GM21619 (cell line): Measurements from ENCODE around the gene MYH7.
"Not testable (repeated sequence)": the region's sequence is repeated elsewhere in the genome, so short reads cannot be mapped to it uniquely, and the experiment has no call there.

Experiments
- ATAC-seq: cut with Tn5 transposase; IDR thresholded peaks from one replicate; pipeline ENCODE4 v1.9.1; 2021; ENCODE audit not compliant: unreplicated experiment

The MYH7 gene

DNA sequence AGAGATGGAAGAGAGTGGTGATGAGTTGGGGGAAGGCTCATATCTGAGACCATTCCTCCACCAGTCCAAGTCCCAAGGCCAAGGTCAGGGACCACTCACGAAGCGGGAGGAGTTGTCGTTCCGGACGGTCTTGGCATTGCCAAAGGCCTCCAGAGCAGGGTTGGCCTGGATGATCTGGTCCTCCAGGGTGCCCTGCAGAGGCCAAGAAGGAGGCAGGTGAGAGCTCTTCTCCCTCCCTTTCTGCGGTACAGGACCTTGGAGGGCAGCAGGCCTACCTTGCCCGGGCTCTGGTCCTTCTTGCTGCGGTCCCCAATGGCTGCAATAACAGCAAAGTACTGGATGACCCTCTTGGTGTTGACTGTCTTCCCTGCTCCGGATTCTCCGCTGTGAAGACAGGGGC is 4.0 kb downstream of the MYH7 start:
- ATAC-seq: no peak

DNA sequence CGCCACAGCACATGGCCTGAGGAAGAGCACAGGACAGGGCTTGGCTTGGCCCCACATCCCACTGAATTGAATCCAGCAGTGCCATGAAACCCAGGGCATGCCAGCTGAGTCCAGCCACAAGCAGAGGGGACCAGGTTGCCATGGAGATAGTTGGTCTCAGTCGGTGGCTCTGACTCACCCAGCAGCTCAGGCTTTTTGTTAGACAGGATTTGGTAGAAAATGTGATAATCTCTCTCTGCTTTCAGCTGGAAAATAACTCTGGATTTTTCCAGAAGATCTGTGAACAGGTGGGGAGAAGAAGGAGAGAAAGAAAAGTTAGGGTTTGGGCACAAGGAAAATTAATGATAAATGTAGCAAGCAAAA is 4.8 kb downstream of the MYH7 start:
- ATAC-seq: no peak

DNA sequence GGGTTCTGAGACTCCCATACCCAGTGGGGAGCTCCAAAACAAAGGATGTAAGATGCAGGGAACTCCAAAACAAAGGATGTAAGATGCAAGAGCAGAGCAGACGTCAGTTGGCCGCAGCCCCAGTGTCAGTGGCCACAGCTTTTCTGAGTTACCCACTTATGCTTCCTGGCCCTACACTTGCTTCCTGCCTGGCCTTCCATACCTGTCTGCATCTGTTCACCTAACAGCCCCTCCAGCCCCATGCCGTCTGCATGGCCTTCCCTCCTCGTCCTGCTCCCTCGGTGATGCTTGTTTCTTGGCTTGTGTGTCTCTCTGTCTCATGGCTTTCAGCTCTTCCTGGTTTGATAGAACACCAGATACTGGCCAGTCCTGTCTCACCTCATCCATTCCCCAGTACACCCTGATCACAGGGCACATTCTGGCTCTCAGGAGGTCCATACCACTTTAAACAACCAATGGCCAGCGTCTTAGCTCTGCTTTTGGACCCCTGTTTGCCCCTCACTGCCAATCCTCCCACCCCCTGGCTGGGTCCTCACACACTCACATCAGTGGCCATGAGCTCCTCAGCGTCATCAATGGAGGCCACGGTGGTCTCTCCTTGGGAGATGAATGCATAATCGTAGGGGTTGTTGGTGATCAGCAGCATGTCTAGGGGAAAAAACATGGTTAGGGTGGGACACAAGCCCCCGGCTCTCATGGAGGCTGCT is 5.3 kb downstream of the MYH7 start:
- no peak for ATAC-seq

DNA sequence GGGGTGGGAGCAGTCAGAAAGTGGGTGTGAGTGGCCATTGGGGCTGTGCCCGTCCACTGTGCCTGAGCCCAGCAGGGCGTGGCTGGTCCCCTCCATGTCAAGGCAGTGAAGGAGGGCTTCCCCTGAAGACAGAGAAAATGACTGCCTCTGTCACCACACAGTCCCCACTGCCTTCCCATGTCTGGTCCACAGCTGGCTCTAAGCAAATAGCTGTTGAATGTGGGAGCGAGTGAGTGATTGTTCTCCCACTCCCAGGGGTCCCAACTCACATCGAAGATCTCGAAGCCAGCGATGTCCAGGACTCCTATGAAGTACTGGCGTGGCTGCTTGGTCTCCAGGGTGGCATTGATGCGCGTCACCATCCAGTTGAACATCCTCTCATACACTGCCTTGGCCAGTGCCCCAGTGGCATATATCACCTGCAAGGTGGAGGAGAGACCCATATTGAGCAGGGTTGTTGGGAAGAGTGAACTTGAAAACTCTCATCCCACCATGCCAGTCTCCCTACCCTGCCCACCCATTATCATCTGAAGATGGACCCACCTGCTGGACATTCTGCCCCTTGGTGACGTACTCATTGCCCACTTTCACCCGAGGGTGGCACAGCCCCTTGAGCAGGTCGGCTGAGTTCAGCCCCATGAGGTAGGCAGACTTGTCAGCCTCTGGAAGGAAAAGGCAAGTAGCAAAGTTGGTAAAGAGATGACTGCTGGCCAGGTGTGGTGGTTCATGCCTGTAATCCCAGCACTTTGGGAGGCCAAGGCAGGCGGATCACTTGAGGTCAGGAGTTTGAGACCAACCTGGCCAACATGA is 6.6 kb downstream of the MYH7 start:
- ATAC-seq: no peak

DNA sequence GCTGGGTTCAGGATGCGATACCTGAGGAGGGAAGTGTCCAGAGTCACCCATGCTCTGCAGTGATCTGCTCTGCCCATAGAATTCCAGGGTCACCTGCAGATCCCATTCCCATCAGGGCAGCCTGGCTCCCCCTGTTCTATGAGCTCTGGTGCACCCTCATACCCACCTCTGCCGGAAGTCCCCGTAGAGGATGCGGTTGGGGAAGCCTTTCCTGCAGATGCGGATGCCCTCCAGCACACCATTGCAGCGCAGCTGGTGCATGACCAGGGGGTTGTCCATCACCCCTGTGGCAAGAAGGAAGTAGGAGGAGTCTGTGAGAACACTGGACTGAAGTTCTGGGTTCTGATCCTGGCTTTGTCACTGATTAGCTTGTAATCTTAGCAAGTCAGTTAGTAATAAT is 9.7 kb downstream of the MYH7 start:
- not testable (repeated sequence) for ATAC-seq

DNA sequence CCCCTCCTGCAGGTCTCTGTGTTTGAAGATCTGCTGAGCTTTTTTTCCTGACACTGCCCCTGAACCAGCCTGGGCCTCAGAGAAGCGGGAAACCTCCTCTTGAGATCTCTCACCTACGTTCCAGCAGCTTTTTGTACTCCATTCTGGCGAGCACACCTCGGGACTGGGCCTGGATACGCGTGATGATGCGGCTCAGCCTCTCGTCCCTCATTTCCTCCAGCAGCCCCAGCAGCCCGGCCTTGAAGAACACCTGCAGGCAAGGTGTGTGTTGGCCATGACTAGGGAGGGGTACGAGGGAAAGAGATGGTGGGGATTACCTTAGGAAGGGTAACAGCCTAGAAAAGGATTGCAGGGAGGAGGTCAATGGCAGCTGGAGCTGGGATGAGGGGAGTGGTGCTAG is 10.3 kb downstream of the MYH7 start:
- no peak for ATAC-seq

DNA sequence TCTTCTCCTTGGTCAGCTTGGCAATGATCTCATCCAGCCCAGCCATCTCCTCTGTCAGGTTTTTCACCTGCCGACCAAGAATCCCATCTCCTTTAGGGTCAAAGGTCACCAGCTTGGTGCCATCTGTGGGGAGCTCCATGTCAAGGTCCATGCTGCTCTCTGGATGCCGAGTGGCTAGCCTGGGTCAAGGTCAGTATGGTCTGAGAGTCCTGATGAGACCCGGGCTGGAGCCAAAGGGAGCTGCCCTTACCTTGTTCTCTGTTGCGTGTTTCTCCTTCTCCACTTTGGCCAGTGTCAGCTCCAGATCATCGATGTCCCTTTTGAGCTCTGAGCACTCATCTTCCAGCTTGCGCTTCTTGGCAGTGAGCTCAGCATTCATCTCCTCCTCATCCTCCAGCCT is 11.8 kb downstream of the MYH7 start:
- no peak for ATAC-seq

DNA sequence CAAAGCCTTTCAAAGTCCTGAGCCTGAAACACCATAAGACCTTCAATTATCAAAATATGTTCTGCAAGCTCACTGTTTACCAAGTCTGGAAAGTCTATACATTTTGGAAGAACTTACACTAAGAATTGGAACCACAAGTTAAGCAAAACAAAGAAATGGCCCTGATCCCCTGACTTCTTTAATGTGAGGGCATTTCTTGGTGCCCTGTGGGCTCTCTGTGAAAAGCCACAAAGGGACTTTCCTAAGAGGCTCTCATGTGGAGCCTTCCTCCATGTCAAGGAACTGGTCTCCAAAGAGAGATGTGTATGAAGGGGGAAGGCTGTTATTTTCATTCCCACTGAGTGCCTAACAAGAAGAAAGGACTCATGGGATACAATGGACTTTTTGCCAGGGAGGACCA is 13.9 kb downstream of the MYH7 start:
- ATAC-seq: no peak

DNA sequence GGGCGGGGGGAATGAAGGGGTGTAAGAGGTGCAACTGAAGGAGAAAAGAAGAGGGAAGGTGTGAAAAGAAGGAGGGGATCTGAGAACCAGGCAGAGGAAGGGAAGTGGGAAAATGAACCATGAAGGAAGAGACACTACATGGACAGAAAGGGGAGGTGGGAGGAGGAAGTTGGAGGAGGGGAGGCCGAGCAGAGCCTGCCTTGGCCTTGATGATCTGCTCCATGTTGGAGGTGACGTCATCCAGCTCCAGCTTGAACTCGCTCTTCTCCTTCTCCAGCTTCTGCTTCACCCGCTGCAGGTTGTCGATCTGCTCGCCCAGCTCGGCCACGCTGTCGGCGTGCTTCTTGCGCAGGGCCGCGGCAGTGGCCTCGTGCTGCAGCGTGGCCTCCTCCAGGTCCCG is 15.8 kb downstream of the MYH7 start:
- ATAC-seq: not testable (repeated sequence)

DNA sequence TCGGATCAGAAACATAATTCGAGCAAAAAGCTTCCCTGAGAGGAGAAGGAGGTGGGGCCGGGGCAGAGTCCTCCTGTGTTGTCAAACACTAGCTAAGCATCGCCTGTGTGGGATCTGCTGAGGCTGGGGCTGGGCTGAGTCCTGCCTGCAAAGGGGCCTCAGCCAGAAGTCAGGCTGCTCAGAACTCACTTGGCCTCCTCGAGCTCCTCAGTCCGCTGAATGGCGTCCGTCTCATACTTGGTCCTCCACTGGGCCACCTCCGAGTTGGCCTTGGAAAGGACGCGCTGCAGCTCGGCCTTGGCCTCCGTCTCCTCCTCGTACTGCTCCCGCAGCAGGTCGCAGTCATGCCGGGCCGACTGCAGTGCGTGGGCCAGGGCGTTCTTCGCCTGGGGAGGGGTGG is 17.4 kb downstream of the MYH7 start:
- ATAC-seq: no peak

DNA sequence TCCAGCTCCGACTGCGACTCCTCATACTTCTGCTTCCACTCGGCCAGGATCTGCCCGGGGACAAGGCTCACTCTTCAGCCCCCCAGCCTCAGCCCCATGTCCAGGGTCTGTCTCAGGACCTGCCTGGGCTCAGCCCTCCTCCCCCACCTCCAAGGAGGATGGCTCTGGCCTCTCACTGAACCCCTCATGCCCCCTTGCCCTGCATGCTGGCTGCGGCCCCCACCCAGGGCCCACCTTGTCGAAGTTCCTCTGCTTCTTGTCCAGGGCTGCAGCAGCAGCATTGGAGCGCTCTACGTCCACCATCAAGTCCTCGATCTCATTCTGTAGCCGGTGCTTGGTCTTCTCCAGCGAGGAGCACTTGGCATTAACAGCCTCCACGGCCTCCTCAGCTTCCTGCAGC is 18.2 kb downstream of the MYH7 start:
- not testable (repeated sequence) for ATAC-seq

DNA sequence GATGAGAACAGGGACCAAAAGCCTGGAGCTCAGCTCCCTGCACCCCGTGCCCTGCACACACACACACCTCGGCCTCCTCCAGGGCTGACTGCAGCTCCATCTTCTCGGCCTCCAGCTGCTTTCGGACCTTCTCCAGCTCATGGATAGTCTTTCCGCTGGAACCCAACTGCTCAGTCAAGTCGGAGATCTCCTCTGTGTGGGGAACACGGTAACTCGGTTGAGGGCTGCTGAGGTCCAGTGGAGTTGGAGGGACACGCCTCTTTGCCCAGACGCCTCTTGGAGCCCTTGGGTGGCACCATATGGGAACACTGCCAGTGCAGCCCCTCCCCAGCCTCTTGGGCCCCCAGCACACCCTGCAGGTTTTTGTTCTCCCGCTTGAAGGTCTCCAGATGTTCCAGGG is 18.7 kb downstream of the MYH7 start:
- no peak for ATAC-seq

DNA sequence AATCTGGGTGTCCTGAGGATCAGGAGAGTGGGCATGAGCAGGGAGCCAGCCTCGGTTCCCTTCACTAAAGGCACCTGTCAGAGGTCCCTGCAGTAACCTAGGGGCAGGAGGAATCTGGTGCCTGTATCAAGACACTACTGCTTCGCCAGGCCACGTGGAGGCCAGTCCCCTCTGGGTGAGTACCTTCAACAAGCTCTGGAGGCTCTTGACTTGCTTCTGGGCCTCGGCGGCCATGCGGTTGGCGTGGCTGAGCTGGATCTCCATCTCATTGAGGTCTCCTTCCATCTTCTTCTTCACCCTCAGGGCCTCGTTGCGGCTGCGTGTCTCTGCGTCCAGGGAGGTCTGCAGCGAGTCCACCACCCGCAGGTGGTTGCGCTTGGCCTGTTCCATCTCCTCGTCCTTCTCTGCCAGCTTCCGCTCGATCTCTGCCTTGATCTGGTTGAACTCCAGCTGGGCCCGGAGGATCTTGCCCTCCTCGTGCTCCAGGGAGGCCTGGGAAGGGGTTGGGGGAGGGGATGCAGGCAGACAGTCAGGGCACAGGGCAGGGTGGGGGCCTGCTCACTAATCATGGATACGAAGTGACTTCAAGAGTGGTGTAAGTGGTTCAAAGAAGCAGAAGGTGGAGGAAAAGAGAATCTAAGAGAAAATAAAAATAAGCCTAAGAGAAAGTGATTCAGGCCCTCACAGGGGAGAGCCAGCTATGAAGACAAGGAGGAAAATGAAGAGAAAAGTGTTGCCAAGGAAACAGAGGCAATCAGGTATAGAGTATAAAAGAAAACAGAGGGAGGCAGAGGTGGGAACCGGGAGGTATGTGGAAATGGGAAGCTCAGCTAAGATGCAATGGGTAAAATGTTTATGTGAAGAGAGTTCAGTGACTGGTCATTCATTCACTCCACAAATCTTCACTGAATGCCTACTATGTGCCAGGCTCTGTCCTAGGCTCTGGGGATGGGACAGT is 19.4 kb downstream of the MYH7 start:
- no peak for ATAC-seq

DNA sequence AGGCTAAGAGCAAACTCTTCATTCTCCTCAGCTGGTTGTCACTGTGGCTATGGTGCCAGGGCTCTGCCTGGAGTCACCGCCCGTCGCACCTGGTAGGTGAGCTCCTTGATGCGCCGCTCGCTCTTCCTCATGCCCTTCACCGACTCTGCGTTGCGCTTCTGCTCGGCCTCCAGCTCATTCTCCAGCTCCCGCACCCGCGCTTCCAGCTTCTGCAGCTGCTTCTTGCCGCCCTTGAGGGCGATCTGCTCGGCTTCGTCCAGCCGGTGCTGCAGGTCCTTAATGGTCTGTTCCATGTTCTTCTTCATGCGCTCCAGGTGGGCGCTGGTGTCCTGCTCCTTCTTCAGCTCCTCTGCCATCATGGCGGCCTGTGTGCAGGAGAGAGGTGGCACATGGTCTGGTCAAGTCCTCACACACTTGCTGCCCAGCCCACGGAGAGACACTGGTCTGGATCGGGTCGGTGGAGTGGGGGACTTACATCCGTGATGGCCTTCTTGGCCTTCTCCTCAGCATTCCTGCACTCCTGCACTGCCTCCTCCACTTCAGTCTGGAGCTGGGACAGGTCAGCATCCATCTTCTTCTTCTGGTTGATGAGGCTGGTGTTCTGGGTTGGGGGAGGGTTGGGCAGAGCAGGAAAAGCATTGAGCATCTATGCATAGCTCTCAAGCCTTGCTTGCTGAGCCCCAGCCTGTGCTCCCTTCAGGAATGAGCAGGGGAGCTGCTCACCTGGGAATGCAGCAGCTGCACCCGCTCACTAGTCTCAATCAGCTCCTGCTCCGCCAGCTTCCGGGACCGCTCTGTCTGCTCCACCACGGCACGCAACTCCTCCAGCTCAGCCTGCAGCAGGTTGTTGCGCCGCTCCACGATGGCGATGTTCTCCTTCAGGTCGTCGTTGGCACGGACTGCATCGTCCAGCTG is 20.3 kb downstream of the MYH7 start:
- no peak for ATAC-seq

DNA sequence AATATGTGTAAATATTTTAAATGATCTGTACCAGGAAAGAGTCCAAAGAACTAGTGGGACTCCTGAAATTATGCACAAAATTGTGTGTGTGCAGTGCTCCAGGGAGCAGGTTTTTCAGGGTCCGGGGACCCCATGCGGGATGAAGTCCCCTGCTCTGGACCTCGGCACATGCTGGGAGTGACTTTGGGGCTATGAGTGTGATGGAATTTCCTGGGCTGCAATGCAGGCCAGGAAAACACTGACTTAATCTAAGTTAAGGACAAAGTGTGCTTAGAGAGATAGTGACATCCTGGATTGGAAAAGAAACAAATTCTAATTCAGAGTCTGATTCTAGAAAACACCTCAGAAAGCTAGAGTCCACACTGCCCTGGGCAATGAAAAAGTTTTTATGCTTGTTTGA is 21.2 kb downstream of the MYH7 start:
- ATAC-seq: no peak

DNA sequence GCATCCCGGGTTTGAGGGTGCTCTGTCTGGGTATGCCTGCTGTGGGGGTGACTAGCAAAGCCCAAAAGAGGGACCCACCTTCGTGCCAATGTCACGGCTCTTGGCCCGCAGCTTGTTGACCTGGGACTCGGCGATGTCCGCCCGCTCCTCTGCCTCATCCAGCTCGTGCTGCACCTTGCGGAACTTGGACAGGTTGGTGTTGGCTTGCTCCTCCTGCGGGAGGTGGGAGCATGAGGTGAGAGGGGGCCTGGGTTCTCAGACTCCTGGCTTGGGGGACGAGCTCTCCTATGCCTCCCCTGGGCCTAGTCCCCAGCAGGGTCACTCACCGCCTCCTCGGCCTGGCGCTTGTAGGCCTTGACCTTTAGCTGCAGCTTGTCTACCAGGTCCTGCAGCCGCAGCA is 21.8 kb downstream of the MYH7 start:
- no peak for ATAC-seq

DNA sequence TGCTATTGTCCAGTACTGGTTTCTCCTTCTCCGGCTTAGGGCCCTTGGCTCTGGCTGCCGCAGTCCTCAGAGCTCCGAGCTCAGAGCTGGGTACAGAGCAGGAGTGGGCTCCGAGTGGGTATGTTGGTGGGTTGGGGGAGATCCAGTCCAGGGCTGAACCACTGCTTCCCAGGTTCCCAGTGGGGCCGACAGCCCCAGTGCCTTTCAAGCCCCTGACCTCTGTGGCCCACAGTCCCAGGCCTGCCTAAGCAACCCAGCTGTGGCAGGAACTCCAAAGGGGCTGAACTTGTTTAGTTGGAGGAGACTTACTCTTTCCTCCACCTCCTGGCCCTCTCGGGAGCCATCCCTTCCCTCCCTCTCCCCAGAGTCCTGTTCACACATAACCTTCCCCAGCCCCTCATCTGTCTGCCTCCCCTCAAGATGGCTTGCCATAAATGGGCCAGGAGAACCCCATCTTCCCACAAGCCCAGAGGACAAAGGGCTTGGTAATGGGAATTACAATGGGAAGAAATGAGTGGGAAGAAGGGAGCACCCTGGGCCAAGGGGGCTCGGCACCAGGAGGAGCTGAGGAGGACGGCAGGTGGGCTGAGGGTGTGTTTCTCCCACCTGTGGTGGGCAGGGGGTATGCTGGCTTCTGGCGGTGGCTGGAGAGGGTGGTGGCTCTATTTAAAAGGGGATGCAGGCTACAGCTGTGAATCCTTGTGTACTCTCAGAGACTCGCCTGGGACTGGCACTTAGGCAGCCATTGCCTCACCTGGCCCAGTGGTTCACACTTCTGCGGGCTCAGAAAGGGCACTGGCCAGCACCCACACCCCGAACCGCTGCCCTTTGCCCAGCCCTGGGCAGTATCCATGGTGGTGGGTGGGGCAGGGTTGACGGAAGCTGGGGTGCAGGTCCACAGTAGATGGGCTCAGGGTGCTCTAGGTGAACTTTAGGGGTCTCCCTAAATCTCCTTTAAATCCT is 23.6 kb downstream of the MYH7 start:
- ATAC-seq: no peak

DNA sequence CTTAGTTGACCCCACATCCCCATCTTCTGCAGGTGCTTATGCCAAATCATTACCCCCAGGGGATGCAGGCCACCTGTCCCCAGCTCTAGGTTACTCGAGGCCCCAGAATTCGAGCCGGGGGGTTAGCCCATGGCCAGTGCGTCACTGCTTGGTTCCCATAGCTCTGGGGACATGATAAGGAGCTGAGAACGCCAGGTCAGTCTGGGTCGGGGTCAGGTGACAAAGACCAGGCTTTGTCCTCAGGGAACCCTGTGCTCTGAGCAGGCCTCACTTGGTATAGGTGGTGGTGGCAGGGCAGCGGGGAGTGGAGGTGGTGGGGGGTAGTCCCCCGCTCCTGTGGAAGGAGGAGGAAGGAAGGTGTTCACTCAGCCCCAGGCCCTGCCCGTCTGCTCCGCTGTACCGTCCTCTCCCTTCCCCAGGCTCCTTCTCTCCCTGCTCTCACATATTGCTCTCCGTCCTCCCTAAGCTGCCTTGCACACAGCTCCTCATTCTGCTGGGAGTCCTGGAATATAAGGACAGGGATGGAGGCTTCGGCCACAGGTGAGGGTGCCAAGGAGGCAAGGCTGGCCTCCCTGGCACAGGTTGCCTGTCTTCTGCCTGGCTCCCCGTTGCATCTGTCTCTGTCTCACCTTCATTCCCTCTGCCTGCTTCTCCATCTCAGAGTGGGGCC is 25.4 kb downstream of the MYH7 start:
- no peak for ATAC-seq

DNA sequence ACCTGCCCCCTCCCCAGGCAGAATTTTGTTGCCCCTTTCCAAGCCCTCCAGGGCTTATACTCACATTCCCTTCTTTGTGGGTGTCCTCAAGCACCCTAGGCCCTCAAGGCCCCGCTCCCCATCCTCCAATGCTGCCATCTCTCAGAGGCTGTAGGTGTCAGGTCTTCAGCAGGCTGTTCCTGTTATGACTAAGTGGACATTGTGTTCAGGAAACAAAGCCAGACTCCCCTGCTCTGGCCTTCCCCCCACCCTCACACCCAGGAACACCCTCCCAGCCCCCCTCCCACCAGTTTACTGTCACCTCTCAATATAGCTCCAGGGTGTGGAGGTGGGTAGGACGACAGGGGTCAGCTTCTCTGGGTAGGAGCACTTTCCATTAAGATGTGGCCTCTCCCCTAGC is 26.0 kb downstream of the MYH7 start:
- no peak for ATAC-seq
